Measurements from ENCODE around the gene HPS5. TPM values are rescaled to one million over a fixed set of nuclear protein-coding genes. Genes with fewer than 3 reads are reported as not detected.

HPS5 gene
- total RNA-seq, 1 donor from 2014 or later, result 191 TPM

DNA sequence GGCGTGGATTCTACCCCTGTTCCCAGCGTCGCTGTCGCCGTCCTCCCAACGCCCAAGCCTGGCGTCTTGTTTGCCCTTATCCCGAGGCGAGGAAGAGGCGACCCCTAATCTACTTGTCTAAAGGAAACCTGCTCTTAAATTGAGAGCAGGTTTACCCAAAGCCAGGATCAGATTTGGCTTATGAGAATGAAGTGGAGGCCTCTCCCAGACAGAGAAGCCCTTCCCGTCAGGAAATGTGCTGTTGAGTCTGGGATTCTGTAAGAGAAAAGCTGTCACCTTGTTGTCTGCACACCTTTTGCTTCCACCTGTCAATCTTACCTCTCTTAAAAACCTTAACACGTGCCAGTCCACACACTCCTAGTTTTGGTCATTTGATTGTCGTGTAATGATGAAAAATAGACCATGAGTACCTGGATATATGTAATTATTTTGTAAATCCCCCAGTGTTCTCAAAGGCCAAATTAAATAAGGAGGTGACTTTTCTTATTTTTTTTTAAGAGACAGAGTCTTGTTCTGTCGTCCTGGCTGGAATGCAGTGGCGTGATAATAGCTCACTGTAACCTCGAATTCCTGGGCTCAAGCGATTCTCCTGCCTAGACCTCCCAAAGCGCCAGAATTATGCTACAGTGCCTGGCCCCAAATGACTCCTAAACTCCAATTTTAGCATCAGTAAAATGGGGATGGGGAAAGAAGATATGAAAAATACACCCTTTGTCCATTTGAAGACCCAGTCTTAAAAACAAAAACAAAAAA is 1.1 kb upstream of the HPS5 start:
- FAIRE-seq, result no peak
- no peak for DNase-seq (ENCODE audit: low spot score in 2 of 2)

DNA sequence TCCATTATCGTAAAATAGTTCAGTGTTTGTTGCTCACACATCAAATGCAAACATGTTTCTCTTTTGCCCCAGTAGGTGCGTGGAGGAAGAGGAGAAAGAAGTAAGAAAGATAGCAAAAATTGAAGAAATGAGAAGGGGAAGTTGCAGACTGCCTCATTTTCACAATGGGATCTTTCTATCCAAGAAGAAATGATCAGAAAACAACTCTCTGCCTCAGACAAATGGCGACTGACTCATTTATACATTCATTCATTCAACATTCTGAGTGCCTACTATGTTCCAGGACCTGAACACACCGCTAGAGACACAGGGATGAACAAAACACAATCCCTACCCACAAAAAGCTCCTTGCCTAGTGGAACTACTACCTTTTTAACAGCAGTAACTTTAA is 367 bp downstream of the HPS5 start:
- no peak for DNase-seq (ENCODE audit: low spot score in 2 of 2)
- FAIRE-seq, result no peak

DNA sequence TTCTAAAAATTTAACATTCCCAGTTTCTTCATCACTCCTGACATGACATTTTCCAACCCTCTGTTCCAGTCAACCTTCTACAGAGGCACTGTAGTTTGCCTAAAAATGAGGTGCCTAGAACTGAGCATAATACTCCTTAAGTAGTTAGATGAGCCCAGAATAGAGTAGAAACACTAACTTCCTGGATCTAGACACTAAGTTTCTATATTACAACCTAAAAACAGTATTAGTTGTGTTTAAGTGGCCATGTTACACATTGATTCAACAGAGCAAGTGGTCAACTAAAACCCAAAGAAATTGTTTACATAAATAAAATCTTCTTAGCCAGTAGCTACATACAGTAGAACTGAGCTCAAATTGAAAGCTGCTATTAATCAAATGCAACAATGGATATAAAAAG is 1.3 kb downstream of the HPS5 start:
- FAIRE-seq (no peak), DNase-seq (ENCODE audit: low spot score in 2 of 2) (no peak)

- FAIRE-seq, result no peak
- no peak for DNase-seq (ENCODE audit: low spot score in 2 of 2)
Measured at GRCh38 chr11:18319914-18320313, 2.0 kb downstream of the HPS5 start.

- no peak for DNase-seq (ENCODE audit: low spot score in 2 of 2)
- no peak for FAIRE-seq
Measured at GRCh38 chr11:18317551-18317950, 4.4 kb downstream of the HPS5 start.

- FAIRE-seq (no peak), DNase-seq (ENCODE audit: low spot score in 2 of 2) (no peak)
Measured at GRCh38 chr11:18315893-18316292, 6.0 kb downstream of the HPS5 start.

DNA sequence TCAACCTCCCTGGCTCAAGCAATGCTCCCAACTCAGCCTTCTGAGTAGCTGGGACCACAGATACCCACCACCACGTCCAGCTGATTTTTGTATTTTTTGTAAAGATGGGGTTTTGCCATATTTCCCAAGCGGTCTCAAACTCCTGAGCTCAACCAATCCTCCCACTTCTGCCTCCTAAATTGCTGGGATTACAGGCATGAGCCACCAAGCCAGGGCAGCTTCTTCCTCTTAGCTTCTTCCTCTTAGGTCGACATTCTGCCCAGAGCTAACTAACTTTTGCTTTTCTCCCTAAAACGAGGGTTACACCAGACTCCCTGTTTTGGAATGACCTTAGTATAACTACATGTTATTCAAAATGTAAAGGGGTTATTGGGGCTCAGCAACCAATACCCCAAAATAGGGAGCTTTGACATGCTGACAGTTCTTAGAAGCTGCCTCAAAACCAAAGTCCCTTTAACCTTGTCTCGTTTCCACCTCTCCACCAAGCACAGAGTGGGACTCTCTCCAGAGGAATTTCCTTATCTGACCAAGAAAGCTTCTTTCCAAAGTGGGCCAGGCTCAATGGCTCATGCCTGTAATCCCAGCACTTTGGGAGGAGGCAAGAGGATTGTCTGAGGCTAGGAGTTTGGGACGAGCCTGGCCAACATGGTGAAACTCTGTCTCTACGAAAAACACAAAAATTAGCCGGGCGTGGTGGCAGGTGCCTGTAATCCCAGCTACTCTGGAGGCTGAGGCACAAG is 7.0 kb downstream of the HPS5 start:
- DNase-seq (ENCODE audit: low spot score in 2 of 2), result no peak
- no peak for FAIRE-seq

DNA sequence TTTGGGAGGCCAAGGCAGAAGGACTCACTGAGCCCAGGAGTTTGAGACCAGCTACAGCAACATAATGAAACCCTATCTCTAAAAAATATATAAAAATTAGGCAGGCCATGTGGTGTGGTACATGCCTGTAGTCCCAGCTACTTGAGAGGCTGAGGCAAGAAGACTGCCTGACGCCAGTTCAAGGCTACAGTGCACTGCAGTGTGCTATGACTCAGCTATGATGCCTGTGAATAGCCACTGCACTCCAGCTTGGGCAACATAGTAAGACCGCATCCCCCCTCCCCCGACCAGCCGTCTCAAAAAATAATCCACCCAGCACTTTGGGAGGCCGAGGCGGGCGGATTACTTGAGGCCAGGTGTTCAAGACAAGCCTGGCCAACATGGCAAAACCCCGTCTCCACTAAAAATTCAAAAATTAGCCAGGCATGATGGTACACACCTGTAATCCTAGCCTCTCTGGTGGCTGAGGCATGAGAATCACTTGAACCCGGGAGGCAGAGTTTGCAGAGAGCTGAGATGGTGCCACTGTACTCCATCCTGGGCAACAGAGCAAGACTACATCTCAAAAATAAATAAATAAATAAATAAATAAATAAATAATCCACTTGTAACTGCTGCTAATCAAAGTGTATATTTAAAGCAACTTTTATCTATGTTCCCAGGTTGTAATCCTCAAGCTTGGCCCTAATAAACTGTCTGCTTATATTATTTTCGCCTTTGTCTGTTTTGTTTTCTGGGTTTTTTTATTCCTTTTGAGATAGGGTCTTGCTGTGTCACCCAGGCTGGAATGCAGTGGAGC is 7.8 kb downstream of the HPS5 start:
- FAIRE-seq (no peak), DNase-seq (ENCODE audit: low spot score in 2 of 2) (no peak)

DNA sequence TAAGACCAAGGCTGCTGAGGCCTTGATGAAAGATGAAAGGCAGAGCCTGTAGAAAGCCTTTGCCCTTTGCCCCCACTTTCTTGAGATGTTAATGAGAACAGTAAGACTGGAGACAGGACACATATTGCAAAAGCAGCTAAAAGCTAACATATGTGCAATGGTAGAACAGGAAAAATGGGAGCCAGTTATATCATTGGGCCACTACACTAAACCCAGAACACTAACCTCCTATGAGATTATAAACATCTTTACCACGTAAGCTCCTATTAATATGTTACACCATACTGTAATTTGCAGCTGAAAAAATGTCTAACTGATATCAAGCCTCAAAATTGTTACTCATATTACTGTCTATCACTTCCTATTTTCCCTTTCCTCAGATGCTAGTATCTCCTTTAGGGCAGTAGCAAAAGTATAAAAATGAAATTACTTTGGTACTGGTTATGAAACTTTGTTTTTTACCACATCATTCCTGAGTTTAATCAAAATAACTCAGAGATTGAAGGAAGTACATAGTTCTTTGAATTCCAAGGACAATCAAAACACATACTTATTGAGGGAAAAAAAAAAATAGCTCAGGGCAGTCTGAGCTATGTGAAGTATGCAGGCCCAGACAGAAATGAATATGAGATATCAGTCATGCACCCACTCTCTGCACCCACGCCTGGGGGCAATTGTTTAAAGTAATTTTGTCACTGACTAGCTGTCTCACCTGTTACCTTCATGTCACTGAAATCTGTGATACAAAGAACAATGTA is 9.1 kb downstream of the HPS5 start:
- FAIRE-seq (no peak), DNase-seq (ENCODE audit: low spot score in 2 of 2) (no peak)

DNA sequence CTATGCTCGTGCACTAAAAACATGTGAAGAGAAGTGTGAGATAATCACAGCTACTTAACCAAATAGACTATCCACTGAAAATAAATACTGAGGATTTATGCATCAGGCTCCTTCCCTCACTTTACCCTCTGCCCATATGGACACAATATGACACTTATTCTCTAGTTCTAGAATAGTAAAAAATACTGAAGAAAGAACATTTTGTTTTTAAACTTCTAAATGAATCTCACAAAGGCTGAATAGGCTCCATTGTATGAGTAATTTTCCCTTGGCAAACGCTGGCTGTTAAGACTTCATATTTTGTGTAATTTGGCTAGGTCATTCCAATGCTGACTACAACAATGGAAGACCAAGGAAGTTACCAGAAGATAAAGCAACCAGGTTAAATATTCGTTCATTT is 9.9 kb downstream of the HPS5 start:
- FAIRE-seq, result no peak

GRCh38 chr11:18310800-18311340 is 11.1 kb downstream of the HPS5 start:
- FAIRE-seq (no peak), DNase-seq (ENCODE audit: low spot score in 2 of 2) (no peak)

More for the DNA sequence above, 9.9 kb downstream of the HPS5 start:
- no peak for DNase-seq (ENCODE audit: low spot score in 2 of 2)

GRCh38 chr11:18309691-18310090 is 12.2 kb downstream of the HPS5 start:
- DNase-seq (ENCODE audit: low spot score in 2 of 2) (no peak), FAIRE-seq (no peak)

DNA sequence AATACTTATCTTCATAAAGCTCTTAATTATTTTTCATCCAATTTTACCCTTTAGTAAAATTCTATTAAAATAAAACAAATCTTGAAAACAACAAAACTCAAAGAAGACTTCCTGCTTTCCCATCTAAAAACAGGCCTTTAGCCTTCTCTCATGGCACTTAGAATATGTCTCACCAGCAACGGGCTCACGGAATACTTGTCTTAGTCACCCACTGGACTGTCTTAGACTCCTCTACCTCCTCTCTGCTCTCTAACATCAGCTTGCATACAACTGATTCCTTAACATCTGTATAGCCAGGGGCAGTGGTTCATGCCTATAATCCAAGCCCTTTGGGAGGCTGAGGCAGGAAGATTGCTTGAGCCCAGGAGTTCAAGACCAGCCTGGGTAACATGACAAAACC is 13.7 kb downstream of the HPS5 start:
- no peak for FAIRE-seq
- no peak for DNase-seq (ENCODE audit: low spot score in 2 of 2)

- DNase-seq (ENCODE audit: low spot score in 2 of 2), result no peak
- peak; percentile 43 for FAIRE-seq
Measured at GRCh38 chr11:18307461-18308139, 14.3 kb downstream of the HPS5 start.

GRCh38 chr11:18304745-18305144 is 17.2 kb downstream of the HPS5 start:
- no peak for FAIRE-seq
- DNase-seq (ENCODE audit: low spot score in 2 of 2), result no peak

GRCh38 chr11:18299721-18300120 is 22.2 kb downstream of the HPS5 start:
- FAIRE-seq, result no peak
- DNase-seq (ENCODE audit: low spot score in 2 of 2), result no peak

DNA sequence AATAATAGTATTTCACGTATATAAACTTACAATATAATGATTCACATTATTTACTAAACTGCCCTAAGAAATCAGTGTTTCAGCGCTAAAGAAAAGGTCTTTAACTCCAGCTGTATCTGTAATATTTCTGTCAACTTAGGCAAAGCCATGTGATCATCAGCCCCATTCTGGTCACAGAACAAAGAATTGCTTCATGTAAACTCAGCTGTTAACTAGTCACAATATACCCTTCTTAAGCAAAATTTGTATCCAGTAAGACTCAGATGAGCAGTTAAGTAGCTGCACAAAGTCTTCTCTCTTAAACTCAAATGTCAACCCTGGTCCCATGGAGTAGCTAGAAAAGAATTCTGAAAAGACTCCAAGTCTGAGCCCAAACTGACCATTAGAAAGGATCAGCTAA is 26.6 kb downstream of the HPS5 start:
- FAIRE-seq, result no peak

GRCh38 chr11:18294862-18295261 is 27.1 kb downstream of the HPS5 start:
- no peak for FAIRE-seq
- no peak for DNase-seq (ENCODE audit: low spot score in 2 of 2)

More for the DNA sequence above, 26.6 kb downstream of the HPS5 start:
- no peak for DNase-seq (ENCODE audit: low spot score in 2 of 2)

GRCh38 chr11:18288911-18289310 is 33.0 kb downstream of the HPS5 start:
- FAIRE-seq, result no peak
- no peak for DNase-seq (ENCODE audit: low spot score in 2 of 2)

DNA sequence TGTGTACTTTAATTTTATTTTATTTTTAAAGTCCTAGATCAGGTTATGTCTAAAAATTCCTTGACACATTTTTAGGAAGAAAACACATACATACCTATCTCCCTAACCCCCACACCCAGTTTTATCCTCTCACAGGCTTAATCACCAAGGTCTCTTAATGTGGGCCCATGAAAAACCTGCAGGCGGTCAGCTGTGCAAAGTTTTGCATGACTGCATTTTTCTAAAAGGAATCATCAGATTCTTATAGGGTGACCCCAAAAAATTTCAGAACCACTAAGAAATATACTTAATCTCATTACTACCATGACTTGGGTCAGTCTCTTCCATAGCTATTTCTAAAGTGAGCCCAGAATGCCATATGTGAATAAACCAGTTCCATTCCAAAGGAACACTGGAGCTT is 36.1 kb downstream of the HPS5 start:
- no peak for DNase-seq (ENCODE audit: low spot score in 2 of 2)
- FAIRE-seq, result no peak

Measured in frontal cortex (tissue), 4 donors.